K562 (cell line): ENCODE results near the gene ZNF791. TPM values are rescaled to one million over a fixed set of nuclear protein-coding genes. Genes with fewer than 3 reads are reported as not detected.

ENCODE experiments used
- ATAC-seq: fragments of 200-7000 bp; cut with Tn5 transposase; 3 replicates; pipeline ENCODE4 v1.9.1; 2020; ENCODE audit warnings: moderate library complexity
- Bru-seq: library from RNA; stranded (reverse); fragments of 400-500 nt; gene quantifications from one replicate; lab custom pipeline; 2021; lab: Mats Ljungman, UMichigan
- BruChase-seq, 2 experiments: library from RNA; stranded (reverse); fragments of 400-500 nt; gene quantifications; one replicate each; lab custom pipeline; 2021; lab: Mats Ljungman, UMichigan
- BruUV-seq: library from RNA; stranded (reverse); fragments of 400-500 nt; replicated peaks from 2 replicates; lab custom pipeline; 2021; lab: Mats Ljungman, UMichigan
- CTCF ChIA-PET: fragments of 300-600 bp; formaldehyde crosslinking; extraction: SDS; loops from one replicate; lab custom pipeline; 2021; ENCODE audit warnings: low intra/inter-chr PET ratio; lab: Yijun Ruan, JAX
- POLR2A ChIA-PET: fragments of 300-600, 350-650 bp; sonication (Branson Sonifier 250); formaldehyde crosslinking; extraction: SDS; loops from one replicate; lab custom pipeline; 2021; ENCODE audit warnings: antibody characterized with exemption, inconsistent platforms; lab: Yijun Ruan, JAX
- DNase-seq, 4 experiments: peaks; one replicate each; pipeline versions ENCODE4 v3.0.0 to v3.0.0-alpha.2; 2011 to 2018; ENCODE audit warnings: low spot score in 3 of 4, mixed read lengths in 3 of 4; ENCODE audit errors: extremely low read depth in 1 of 4
- FAIRE-seq: peaks from 2 replicates; lab custom pipeline; 2011; peaks lifted over from hg19 to GRCh38; lab: Jason Lieb, UNC
- H2AFZ ChIP-seq: 2 replicates; pipeline ENCODE4 v1.6.0; 2011; ENCODE audit warnings: low read depth, low read length, control low read depth, inconsistent platforms
- H3K27ac ChIP-seq: fragments of 200-600 bp; 3 replicates; pipeline ENCODE4 v1.8.0; 2011; ENCODE audit warnings: low read depth, mild to moderate bottlenecking, control low read depth, inconsistent platforms, low read length, moderate library complexity, mixed read lengths; ENCODE audit errors: extremely low read depth
- H3K27me3 ChIP-seq, 2 experiments: fragments of 300-600 bp in 1 of 2; 2 replicates in 1 of 2; 3 replicates in 1 of 2; pipeline versions ENCODE4 v1.6.0 to v1.8.0; 2011; ENCODE audit warnings: inconsistent platforms in 2 of 2, low read length in 2 of 2, mild to moderate bottlenecking in 1 of 2, mixed read lengths in 1 of 2, moderate library complexity in 1 of 2; ENCODE audit not compliant: control insufficient read depth in 2 of 2, insufficient read depth in 2 of 2
- H3K36me3 ChIP-seq: fragments of 300-600 bp; 3 replicates; pipeline ENCODE4 v1.8.0; 2011; ENCODE audit warnings: mild to moderate bottlenecking, low read length, inconsistent platforms; ENCODE audit not compliant: control insufficient read depth, insufficient read depth
- H3K4me1 ChIP-seq, 2 experiments: fragments of 200-600 bp in 1 of 2; replicated peaks in 1 of 2; 2 replicates in 1 of 2; 3 replicates in 1 of 2; pipeline versions ENCODE4 v1.5.1 to v1.8.0; 2011; ENCODE audit warnings: inconsistent platforms in 2 of 2, low read length in 2 of 2, mild to moderate bottlenecking in 1 of 2, mixed read lengths in 1 of 2, moderate library complexity in 1 of 2; ENCODE audit not compliant: control insufficient read depth in 2 of 2, insufficient read depth in 2 of 2
- H3K4me2 ChIP-seq: 2 replicates; pipeline ENCODE4 v1.6.1; 2011; ENCODE audit warnings: low read length, control low read depth, inconsistent platforms, mixed read lengths; ENCODE audit not compliant: insufficient read depth
- H3K4me3 ChIP-seq: fragments of 200-600 bp; sonication (generic), shearing (Covaris generic); 2 replicates; pipeline ENCODE4 v1.5.1; 2016; ENCODE audit warnings: control low read depth, inconsistent platforms
- H3K79me2 ChIP-seq: fragments of 200-600 bp; 3 replicates; pipeline ENCODE4 v1.8.0; 2011; ENCODE audit warnings: low read length, inconsistent platforms; ENCODE audit not compliant: control insufficient read depth, insufficient read depth
- H3K9ac ChIP-seq, 2 experiments: 2 replicates each; pipeline versions ENCODE4 v1.6.0 to v1.6.1; 2011; ENCODE audit warnings: low read depth in 2 of 2, low read length in 2 of 2, control low read depth in 1 of 2, inconsistent platforms in 1 of 2, mild to moderate bottlenecking in 1 of 2, mixed read lengths in 1 of 2; ENCODE audit not compliant: insufficient read depth in 1 of 2
- H3K9me1 ChIP-seq: one replicate; pipeline ENCODE4 v1.6.0; 2011; ENCODE audit warnings: inconsistent platforms, mild to moderate bottlenecking, low read length, moderate library complexity; ENCODE audit not compliant: control insufficient read depth, insufficient read depth
- H3K9me3 ChIP-seq: replicated peaks from 2 replicates; pipeline ENCODE4 v1.5.1; 2011; ENCODE audit warnings: low read depth, low read length, inconsistent platforms; ENCODE audit not compliant: control insufficient read depth, insufficient read depth
- H4K20me1 ChIP-seq: replicated peaks from 2 replicates; pipeline ENCODE4 v1.6.1; 2011; ENCODE audit warnings: low read length, inconsistent platforms, mixed read lengths; ENCODE audit not compliant: control insufficient read depth, insufficient read depth
- ARID1B ChIP-seq: fragments of 450-650 bp; IDR thresholded peaks from 2 replicates; pipeline ENCODE4 v1.6.1; 2016; ENCODE audit warnings: antibody characterized with exemption, mild to moderate bottlenecking, inconsistent platforms
- BCOR ChIP-seq: fragments of 450-650 bp; IDR thresholded peaks from 2 replicates; pipeline ENCODE4 v1.6.1; 2016
- CXXC5 ChIP-seq: fragments of 250-450 bp; sonication (Bioruptor Pico); IDR thresholded peaks from 2 replicates; pipeline ENCODE4 v1.8.0; 2022; ENCODE audit warnings: inconsistent platforms, mild to moderate bottlenecking, moderate library complexity
- GTF2F1 ChIP-seq: IDR thresholded peaks from 2 replicates; pipeline ENCODE4 v1.6.1; 2011; ENCODE audit warnings: low read depth, low read length, improper control_type of control experiment
- HNRNPUL1 ChIP-seq: fragments of 200-400 bp; formaldehyde crosslinking; IDR thresholded peaks from 2 replicates; pipeline ENCODE4 v1.6.1; 2017; ENCODE audit warnings: low read length
- NR2F6 ChIP-seq: fragments of 450-650 bp; formaldehyde crosslinking; IDR thresholded peaks from 2 replicates; pipeline ENCODE4 v1.4.0; 2020; ENCODE audit warnings: mild to moderate bottlenecking
- TCFL5 ChIP-seq: fragments of 250-450 bp; sonication (Bioruptor Pico); conservative IDR thresholded peaks from 2 replicates; pipeline ENCODE4 v1.6.1; 2021; ENCODE audit warnings: mild to moderate bottlenecking, moderate library complexity, matching md5 sums
- ZNF184 ChIP-seq: sonication (generic); formaldehyde crosslinking; IDR thresholded peaks from 2 replicates; pipeline ENCODE4 v1.5.0; 2020; ENCODE audit warnings: missing genetic modification reagents
- ZNF551 ChIP-seq: fragments of 250-450 bp; sonication (Bioruptor Pico); IDR thresholded peaks from 2 replicates; pipeline ENCODE4 v1.5.0; 2021; ENCODE audit warnings: mild to moderate bottlenecking, moderate library complexity
- ZZZ3 ChIP-seq: fragments of 450-650 bp; IDR thresholded peaks from 2 replicates; pipeline ENCODE4 v1.6.1; 2016; ENCODE audit warnings: antibody characterized with exemption, mild to moderate bottlenecking, moderate library complexity
- WGBS: fragments of 100-300 bp; shearing (Covaris generic); methylation state at CpG from one replicate; pipeline ENCODE4 v1.1.6; 2016; ENCODE audit warnings: low coverage, mixed read lengths; ENCODE audit not compliant: insufficient coverage; ENCODE audit errors: missing lambda C conversion rate; 5-methylcytosine and 5-hydroxymethylcytosine counted together
- in situ Hi-C: fragments of 300-500 bp; cut with MboI; formaldehyde crosslinking; loops from 4 replicates; pipeline ENCODE4 v1.15.0; 2018; ENCODE audit warnings: inconsistent platforms, mixed read lengths
- intact Hi-C: fragments of 100-400 bp; cut with micrococcal nuclease; formaldehyde crosslinking; loops from 2 replicates; pipeline ENCODE4 v1.14.2; 2022
- long read RNA-seq, 3 experiments: library from polyadenylated mRNA in 2 of 3; library from RNA in 1 of 3; unstranded in 2 of 3; stranded (forward) in 1 of 3; transcript quantifications; one replicate each; pipeline ENCODE4 v2.0.0, GENCODE V29; 2019 to 2022
- polyA minus RNA-seq, 3 experiments: library from RNA; depleted of rRNA, polyadenylated mRNA; stranded (reverse); fragments of >200 nt; gene quantifications; 2 replicates each; pipeline ENCODE4 v1.2.3, GENCODE V29; 2011
- polyA plus RNA-seq, 8 experiments: library from polyadenylated mRNA; depleted of rRNA in 4 of 8; stranded (reverse) in 5 of 8; unstranded in 3 of 8; fragments of >200 nt; fragmentation: Nextera tagmentation in 2 of 8; fragmentation: Illumina TruSeq in 1 of 8; extraction: Ambion mirVana in 2 of 8; extraction: Trizol in 1 of 8; gene quantifications; 2 replicates each; pipeline versions ENCODE4 v1.2.1 to v1.2.3, GENCODE V29; 2011 to 2014; ENCODE audit warnings: inconsistent platforms in 1 of 8, missing spikeins in 1 of 8
- total RNA-seq, 7 experiments: library from RNA; depleted of rRNA in 6 of 7; stranded (reverse); fragments of >200 nt in 6 of 7; fragmentation: Illumina TruSeq in 2 of 7; extraction: Trizol in 2 of 7; gene quantifications; 2 replicates each; pipeline versions ENCODE4 v1.2.1 to v1.2.3, GENCODE V29; 2011 to 2021; ENCODE audit warnings: low replicate concordance in 1 of 7
- TF ChIP-seq, protein P1 (sequence below): fragments of 200-800 bp; sonication (Bioruptor generic); IDR thresholded peaks from 2 replicates; pipeline ENCODE4 v1.6.1; 2016; ENCODE audit warnings: missing genetic modification characterization, missing compliant biosample characterization

The ZNF791 gene
- total RNA-seq (2011; cell fraction: chromatin; rRNA removed; ENCODE audit: low replicate concordance), result 35.0 and 62.7 TPM in 2 replicates
- total RNA-seq (2011; cell fraction: nucleolus; rRNA removed), result 22.1 and 27.2 TPM in 2 replicates
- 28.1 and 38.2 TPM in 2 replicates for total RNA-seq (2011; cell fraction: nucleoplasm; rRNA removed)
- 8.9 and 9.6 TPM in 2 replicates for total RNA-seq (2014; rRNA removed)
- 17.4 TPM in 2 replicates for total RNA-seq (2014; rRNA removed; fragmentation: Illumina TruSeq; extraction: Trizol)
- 11.7 and 14.4 TPM in 2 replicates for total RNA-seq (2015; rRNA removed; fragmentation: Illumina TruSeq; extraction: Trizol)
- 12.0 and 13.2 TPM in 2 replicates for total RNA-seq (2021)
- 15.8 and 16.9 TPM in 2 replicates for polyA plus RNA-seq (2011; rRNA removed)
- 8.4 and 13.9 TPM in 2 replicates for polyA plus RNA-seq (2011; cell fraction: cytosol; rRNA removed)
- 8.4 and 10.8 TPM in 2 replicates for polyA plus RNA-seq (2011; cell fraction: nucleus; rRNA removed)
- polyA plus RNA-seq (2012), result 12.4 and 13.7 TPM in 2 replicates
- 18.9 and 22.7 TPM in 2 replicates for polyA plus RNA-seq (2014; fragmentation: Illumina TruSeq; extraction: Trizol)
- polyA plus RNA-seq (2014; fragmentation: Nextera tagmentation; extraction: Ambion mirVana), result 10 to 100 TPM in 1 of 2 experiments, 1 to 10 TPM in 1; 7.8 to 13.1 TPM
- 8.2 and 11.9 TPM in 2 replicates for polyA plus RNA-seq (2014; rRNA removed)
- polyA minus RNA-seq (2011; rRNA and poly(A)+ RNA removed), result 18.1 and 24.3 TPM in 2 replicates
- 14.1 and 22.8 TPM in 2 replicates for polyA minus RNA-seq (2011; cell fraction: cytosol; rRNA and poly(A)+ RNA removed)
- polyA minus RNA-seq (2011; cell fraction: nucleus; rRNA and poly(A)+ RNA removed), result 5.5 and 12.9 TPM in 2 replicates
- percentile 78 among the genes with signal in this experiment for Bru-seq, nascent RNA
- BruChase-seq, experiment 1, labeled RNA remaining after a 2-hour chase, result percentile 86 among the genes with signal in this experiment
- percentile 85 among the genes with signal in this experiment for BruChase-seq, experiment 2, labeled RNA remaining after a 6-hour chase
- long read RNA-seq, experiment 1, full-length matches to known transcripts, result 14 of 29 reads
- long read RNA-seq, experiment 1, partial matches to known transcripts, result 0 of 29 reads
- long read RNA-seq, experiment 1, other reads (novel, unspliced or antisense), result 15 of 29 reads
- long read RNA-seq, experiment 2, full-length matches to known transcripts, result 2 of 14 reads
- long read RNA-seq, experiment 2, partial matches to known transcripts, result 0 of 14 reads
- long read RNA-seq, experiment 2, other reads (novel, unspliced or antisense), result 12 of 14 reads
- long read RNA-seq, experiment 3, full-length matches to known transcripts, result 9 of 9 reads
- long read RNA-seq, experiment 3, partial matches to known transcripts, result 0 of 9 reads
- long read RNA-seq, experiment 3, other reads (novel, unspliced or antisense), result 0 of 9 reads

DNA sequence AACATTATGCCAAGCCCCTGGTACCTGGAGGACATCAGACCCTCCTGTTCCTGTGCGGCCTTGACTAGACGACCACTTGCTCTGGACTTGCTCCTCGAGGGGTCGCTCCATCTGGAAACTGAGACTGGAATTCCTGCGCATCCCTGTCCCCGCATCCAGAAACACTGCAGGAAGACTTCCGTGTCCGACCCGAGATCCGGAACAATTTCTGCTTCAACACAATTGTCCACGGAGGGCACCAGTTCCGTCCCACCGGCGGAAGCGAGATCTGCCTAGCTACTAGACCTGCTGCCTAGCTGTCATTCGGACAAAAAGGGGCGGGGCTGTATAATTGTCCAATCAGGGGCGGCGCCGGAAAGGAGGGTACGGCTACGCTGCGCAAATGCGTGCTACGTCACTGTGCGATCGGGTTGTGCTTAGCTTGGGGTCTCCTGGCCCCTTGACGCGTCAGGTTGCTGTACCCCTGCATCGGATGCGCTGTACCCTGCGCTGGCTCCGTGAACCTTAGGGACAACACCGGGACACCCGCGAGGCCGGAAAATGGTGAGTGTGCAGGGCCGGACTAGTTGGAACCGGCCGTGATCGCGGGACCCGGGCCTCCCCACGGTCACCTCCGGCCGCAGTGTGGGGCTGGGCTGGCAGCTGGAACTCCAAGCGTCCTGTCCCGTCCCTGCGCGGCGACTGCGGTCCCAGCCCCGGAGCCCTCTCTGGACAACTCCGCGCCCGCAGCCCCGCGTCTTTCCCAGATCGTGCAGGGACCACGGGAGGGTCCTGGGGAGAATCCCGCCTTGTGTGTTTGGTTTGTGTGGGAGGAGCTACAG, at the start of gene ZNF791, which contains the start of gene ZNF490:
TSS of gene ZNF791 (plus strand) at position 381 of the 821 bp plus-strand sequence. CDS start at position 541, 160 bp downstream.
TSS of gene ZNF490 (minus strand) at position 274 of the 821 bp plus-strand sequence. CDS start at position 141, 133 bp downstream.
- CTCF ChIA-PET, result interaction anchor here (0.6 kb wide), 1 partner anchor 163 kb away, joined by 5 read pairs; no protein-coding TSS in a partner anchor
- FAIRE-seq (peak; percentile 100), DNase-seq (peak; percentile 97 to 98 (median 98)), ATAC-seq (peak; percentile 99)
- H3K36me3 ChIP-seq, result peaks cover 29% of the 10 kb centered on the region; the same call in 2 of the 3 replicates
- intact Hi-C loops, result no loop called here
- H3K27me3 ChIP-seq, result no peaks in the 10 kb centered on the region
- peak within 1 kb of the TSS; percentile 100 for H2AFZ ChIP-seq
- peaks cover 0 to 7% of the 10 kb centered on the region in 2 experiments; a peak in 3 of 5 replicates for H3K4me1 ChIP-seq
- H3K9me3 ChIP-seq, result no peaks in the 10 kb centered on the region
- POLR2A ChIA-PET, result interaction anchor here (0.6 to 1.5 kb wide), 24 partner anchors 8 to 366 kb away, joined by 3 to 7 read pairs (median 4); partner anchors contain the start of gene ZNF443
- no peaks in the 10 kb centered on the region for H3K9me1 ChIP-seq
- no peaks in the 10 kb centered on the region for H4K20me1 ChIP-seq
- BruUV-seq, result TSS peak; percentile 81
- peak within 1 kb of the TSS; percentile 84 for H3K27ac ChIP-seq
- peak within 1 kb of the TSS; percentile 81 for H3K4me3 ChIP-seq
- H3K4me2 ChIP-seq, result peak within 1 kb of the TSS; percentile 100
- H3K79me2 ChIP-seq, result peaks cover 52% of the 10 kb centered on the region
- under 1% methylated on average over 53 of the region's 61 CpGs for WGBS
- in situ Hi-C loops, result no loop called here
- peak within 1 kb of the TSS; percentile 82 to 96 for H3K9ac ChIP-seq
- 0 out of 2 replicates have a peak, but pooled peaks have one; percentile 36 for TF ChIP-seq GTF2F1
- no peak for TF ChIP-seq NR2F6
- TF ChIP-seq ZZZ3, result no peak
- no peak for TF ChIP-seq ZNF184 (CRISPR knock-in tag)
- TF ChIP-seq HNRNPUL1, result no peak
- no peak for TF ChIP-seq ARID1B
- TF ChIP-seq ZNF551 (CRISPR knock-in tag), result no peak
- TF ChIP-seq, protein P1, sequence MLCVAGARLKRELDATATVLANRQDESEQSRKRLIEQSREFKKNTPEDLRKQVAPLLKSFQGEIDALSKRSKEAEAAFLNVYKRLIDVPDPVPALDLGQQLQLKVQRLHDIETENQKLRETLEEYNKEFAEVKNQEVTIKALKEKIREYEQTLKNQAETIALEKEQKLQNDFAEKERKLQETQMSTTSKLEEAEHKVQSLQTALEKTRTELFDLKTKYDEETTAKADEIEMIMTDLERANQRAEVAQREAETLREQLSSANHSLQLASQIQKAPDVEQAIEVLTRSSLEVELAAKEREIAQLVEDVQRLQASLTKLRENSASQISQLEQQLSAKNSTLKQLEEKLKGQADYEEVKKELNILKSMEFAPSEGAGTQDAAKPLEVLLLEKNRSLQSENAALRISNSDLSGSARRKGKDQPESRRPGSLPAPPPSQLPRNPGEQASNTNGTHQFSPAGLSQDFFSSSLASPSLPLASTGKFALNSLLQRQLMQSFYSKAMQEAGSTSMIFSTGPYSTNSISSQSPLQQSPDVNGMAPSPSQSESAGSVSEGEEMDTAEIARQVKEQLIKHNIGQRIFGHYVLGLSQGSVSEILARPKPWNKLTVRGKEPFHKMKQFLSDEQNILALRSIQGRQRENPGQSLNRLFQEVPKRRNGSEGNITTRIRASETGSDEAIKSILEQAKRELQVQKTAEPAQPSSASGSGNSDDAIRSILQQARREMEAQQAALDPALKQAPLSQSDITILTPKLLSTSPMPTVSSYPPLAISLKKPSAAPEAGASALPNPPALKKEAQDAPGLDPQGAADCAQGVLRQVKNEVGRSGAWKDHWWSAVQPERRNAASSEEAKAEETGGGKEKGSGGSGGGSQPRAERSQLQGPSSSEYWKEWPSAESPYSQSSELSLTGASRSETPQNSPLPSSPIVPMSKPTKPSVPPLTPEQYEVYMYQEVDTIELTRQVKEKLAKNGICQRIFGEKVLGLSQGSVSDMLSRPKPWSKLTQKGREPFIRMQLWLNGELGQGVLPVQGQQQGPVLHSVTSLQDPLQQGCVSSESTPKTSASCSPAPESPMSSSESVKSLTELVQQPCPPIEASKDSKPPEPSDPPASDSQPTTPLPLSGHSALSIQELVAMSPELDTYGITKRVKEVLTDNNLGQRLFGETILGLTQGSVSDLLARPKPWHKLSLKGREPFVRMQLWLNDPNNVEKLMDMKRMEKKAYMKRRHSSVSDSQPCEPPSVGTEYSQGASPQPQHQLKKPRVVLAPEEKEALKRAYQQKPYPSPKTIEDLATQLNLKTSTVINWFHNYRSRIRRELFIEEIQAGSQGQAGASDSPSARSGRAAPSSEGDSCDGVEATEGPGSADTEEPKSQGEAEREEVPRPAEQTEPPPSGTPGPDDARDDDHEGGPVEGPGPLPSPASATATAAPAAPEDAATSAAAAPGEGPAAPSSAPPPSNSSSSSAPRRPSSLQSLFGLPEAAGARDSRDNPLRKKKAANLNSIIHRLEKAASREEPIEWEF (CRISPR knock-in tag), result no peak
- no peak for TF ChIP-seq TCFL5 (CRISPR knock-in tag)
- TF ChIP-seq CXXC5 (CRISPR knock-in tag), result peak; percentile 84
- no peak for TF ChIP-seq BCOR
